Vagina (tissue), 2 donors: ENCODE data around the gene ZBTB40. TPM values are rescaled to one million over a fixed set of nuclear protein-coding genes. Genes with fewer than 3 reads are reported as not detected.
A peak's percentile ranks its signal among the peaks of the same experiment; 100 is the strongest.

ENCODE experiments used
- DNase-seq, 2 donors: peaks; one replicate each; pipeline ENCODE4 v3.0.0-alpha.2; 2017; ENCODE audit errors: extremely low spot score in 2 of 2
- H3K27ac ChIP-seq: fragments of 200-600 bp; sonication (generic); one replicate; pipeline ENCODE4 v1.5.1; 2019
- H3K27me3 ChIP-seq: fragments of 200-600 bp; sonication (generic); one replicate; pipeline ENCODE4 v1.5.1; 2019
- H3K36me3 ChIP-seq, 2 donors: fragments of 200-600 bp; sonication (generic); one replicate each; pipeline ENCODE4 v1.5.1; 2017 to 2019
- H3K4me1 ChIP-seq: fragments of 200-600 bp; sonication (generic); one replicate; pipeline ENCODE4 v1.5.1; 2019
- H3K4me3 ChIP-seq, 2 donors: fragments of 200-600 bp; sonication (generic); 1 replicate in 1 of 2; 2 replicates in 1 of 2; pipeline ENCODE4 v1.5.1; 2016 to 2019
- H3K9me3 ChIP-seq: fragments of 200-600 bp; sonication (generic); one replicate; pipeline ENCODE4 v1.5.1; 2019
- POLR2A ChIP-seq, 2 donors: fragments of 450-650 bp; IDR thresholded peaks; one replicate each; pipeline ENCODE4 v1.6.1; 2017; ENCODE audit warnings: antibody characterized with exemption in 2 of 2, mild to moderate bottlenecking in 2 of 2, moderate library complexity in 2 of 2
- POLR2AphosphoS5 ChIP-seq, 2 donors: sonication (generic); formaldehyde crosslinking; IDR thresholded peaks; one replicate each; pipeline ENCODE4 v1.9.0; 2017; ENCODE audit warnings: antibody characterized with exemption in 2 of 2, mild to moderate bottlenecking in 2 of 2, low read depth in 1 of 2; ENCODE audit not compliant: insufficient read depth in 1 of 2
- intact Hi-C: fragments of 100-400 bp; cut with DNase I; formaldehyde crosslinking; loops from one replicate; pipeline ENCODE4 v1.15.1; 2023
- total RNA-seq: library from RNA; depleted of rRNA; stranded (reverse); fragments of >200 nt; gene quantifications from one replicate; pipeline ENCODE4 v1.2.3, GENCODE V29; 2016
- TF ChIP-seq, protein P1 (sequence below), 3 experiments: fragments of 450-650 bp in 2 of 3; fragments of 200-600 bp in 1 of 3; sonication (generic) in 1 of 3; IDR thresholded peaks; one replicate each; pipeline ENCODE4 v1.5.1; 2017 to 2019; ENCODE audit warnings: antibody characterized with exemption in 3 of 3, mild to moderate bottlenecking in 2 of 3, moderate library complexity in 2 of 3

ZBTB40 gene
- total RNA-seq, 1 donor from 2014 or later = 14.7 TPM

DNA sequence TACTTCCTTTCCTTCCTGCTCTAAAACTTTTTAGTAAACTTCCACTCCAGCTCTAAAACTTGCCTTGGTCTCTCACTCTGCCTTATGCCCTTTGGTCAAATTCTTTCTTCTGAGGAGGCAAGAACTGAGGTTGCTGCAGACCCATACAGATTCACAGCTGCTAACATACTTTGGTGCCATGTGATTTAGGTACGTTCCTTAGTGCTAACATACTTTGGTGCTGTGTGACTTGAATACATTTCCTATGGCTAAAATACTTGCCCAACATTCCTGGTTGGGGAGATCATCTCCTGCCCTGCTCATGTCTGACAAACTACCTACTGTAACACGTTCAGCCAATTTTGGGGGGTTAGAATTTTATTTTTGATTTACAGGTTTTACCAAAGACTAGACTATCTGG lies 6.8 kb upstream of the ZBTB40 start:
- Histone ChIP-seq H3K4me1 (no peaks in the 10 kb centered on the region), H3K9me3 (no peaks in the 10 kb centered on the region), H3K4me3 (no peak overlapping the region), H3K36me3 (no peaks in the 10 kb centered on the region), H3K27me3 (no peaks in the 10 kb centered on the region), H3K27ac (no peak overlapping the region)
- intact Hi-C loops = no loop called here
- no peak for DNase-seq
- no peak for TF ChIP-seq POLR2AphosphoS5 (IDR thresholded peaks at IDR 0.05; ENCODE audit: insufficient read depth in 1 of 2, low read depth in 1 of 2)
- TF ChIP-seq, protein P1, sequence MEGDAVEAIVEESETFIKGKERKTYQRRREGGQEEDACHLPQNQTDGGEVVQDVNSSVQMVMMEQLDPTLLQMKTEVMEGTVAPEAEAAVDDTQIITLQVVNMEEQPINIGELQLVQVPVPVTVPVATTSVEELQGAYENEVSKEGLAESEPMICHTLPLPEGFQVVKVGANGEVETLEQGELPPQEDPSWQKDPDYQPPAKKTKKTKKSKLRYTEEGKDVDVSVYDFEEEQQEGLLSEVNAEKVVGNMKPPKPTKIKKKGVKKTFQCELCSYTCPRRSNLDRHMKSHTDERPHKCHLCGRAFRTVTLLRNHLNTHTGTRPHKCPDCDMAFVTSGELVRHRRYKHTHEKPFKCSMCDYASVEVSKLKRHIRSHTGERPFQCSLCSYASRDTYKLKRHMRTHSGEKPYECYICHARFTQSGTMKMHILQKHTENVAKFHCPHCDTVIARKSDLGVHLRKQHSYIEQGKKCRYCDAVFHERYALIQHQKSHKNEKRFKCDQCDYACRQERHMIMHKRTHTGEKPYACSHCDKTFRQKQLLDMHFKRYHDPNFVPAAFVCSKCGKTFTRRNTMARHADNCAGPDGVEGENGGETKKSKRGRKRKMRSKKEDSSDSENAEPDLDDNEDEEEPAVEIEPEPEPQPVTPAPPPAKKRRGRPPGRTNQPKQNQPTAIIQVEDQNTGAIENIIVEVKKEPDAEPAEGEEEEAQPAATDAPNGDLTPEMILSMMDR (IDR thresholded peaks at IDR 0.05) = no peak
- no peak for TF ChIP-seq POLR2A (IDR thresholded peaks at IDR 0.05)

DNA sequence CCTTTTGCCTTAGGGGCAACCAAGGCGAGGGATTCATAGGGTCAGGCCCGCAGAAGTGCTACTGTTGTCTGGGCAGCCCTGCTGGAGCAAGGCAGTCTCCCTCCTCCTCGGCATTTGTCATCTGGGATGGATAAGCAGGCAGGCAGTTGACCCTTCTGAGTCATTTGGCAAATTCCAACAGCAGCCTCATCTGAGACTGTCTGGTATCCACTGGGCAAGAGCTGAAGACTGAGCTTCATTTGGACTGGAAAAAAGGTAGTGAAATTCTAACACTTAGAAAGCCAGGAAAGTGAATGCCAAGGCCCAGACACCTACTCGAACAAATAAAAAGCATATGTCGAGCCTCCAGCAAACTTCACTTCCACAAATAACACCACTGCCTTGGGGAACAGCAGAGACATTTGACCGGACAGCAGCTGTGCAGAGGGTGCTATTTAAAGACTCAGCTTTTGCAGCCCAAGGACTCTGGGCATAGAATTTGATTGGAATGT lies 4.0 kb upstream of the ZBTB40 start:
- intact Hi-C loops = no loop called here
- H3K27me3 ChIP-seq = no peaks in the 10 kb centered on the region
- peaks cover 2% of the 10 kb centered on the region for H3K4me1 ChIP-seq
- no peak overlapping the region for H3K27ac ChIP-seq
- no peaks in the 10 kb centered on the region for H3K36me3 ChIP-seq
- H3K9me3 ChIP-seq = no peaks in the 10 kb centered on the region
- TF ChIP-seq, protein P1 (IDR thresholded peaks at IDR 0.05) = no peak
- no peak for TF ChIP-seq POLR2A (IDR thresholded peaks at IDR 0.05)
- TF ChIP-seq POLR2AphosphoS5 (IDR thresholded peaks at IDR 0.05; ENCODE audit: insufficient read depth in 1 of 2, low read depth in 1 of 2) = no peak
- DNase-seq = no peak
- H3K4me3 ChIP-seq = no peak overlapping the region

DNA sequence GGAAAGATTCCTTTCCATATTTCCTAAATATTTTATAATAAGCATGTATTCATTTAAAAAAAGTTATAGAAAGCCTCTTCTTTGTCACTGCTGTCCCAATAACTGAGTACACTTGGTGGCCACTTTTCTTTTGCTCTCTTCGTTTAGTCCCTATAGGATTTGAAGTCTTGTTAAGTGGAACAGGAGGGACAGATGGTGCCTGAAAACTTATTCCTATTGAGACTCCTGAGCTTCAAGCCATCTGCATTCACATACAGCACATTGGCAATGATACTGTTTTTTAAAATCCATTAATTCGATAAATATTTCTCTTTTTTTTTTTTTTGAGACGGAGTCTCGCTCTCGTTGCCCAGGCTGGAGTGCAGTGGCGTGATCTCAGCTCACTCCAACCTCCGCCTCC lies 2.0 kb upstream of the ZBTB40 start:
- Histone ChIP-seq H3K36me3 (no peaks in the 10 kb centered on the region), H3K4me3 (no peak overlapping the region), H3K4me1 (peaks cover 22% of the 10 kb centered on the region), H3K9me3 (no peaks in the 10 kb centered on the region), H3K27ac (no peak overlapping the region), H3K27me3 (no peaks in the 10 kb centered on the region)
- no peak for DNase-seq
- intact Hi-C loops = no loop called here
- TF ChIP-seq POLR2AphosphoS5 (IDR thresholded peaks at IDR 0.05; ENCODE audit: insufficient read depth in 1 of 2, low read depth in 1 of 2) = no peak
- TF ChIP-seq POLR2A (IDR thresholded peaks at IDR 0.05) = no peak
- TF ChIP-seq, protein P1 (IDR thresholded peaks at IDR 0.05) = no peak

DNA sequence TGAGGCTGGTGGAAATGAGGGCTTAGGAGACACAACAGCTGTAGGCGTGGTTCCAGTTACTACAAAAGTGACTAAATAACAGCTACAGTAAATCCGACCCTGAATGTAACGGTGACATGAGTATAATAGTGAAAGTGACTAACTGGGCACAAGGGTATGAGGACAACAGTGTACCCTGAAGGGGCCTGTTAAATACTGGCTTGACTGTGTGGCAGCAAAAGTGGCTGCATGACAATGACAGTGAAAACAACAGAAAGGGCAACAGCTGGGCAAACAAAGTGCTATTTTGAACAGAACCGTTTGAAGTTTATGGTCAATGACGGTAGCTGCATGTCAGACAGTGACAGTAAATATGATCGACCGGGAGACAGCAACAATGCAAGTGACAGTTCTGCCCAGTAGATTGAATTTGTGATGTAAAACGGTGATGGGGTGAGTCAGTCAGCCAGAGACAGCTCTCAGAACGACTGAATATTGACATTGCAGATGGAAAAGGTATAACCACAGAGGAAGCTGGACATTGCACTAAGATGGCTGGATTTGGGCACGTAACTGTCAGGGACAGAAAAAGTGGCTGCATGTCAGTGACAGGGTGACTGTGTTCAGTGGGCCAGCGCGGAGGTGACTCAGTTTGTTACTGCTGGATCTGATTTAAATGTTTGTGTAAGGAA lies 1.2 kb upstream of the ZBTB40 start:
- H3K4me1 ChIP-seq = peaks cover 22% of the 10 kb centered on the region
- DNase-seq = no peak
- intact Hi-C loops = no loop called here
- no peaks in the 10 kb centered on the region for H3K9me3 ChIP-seq
- H3K27me3 ChIP-seq = no peaks in the 10 kb centered on the region
- H3K4me3 ChIP-seq = no peak overlapping the region
- H3K27ac ChIP-seq = no peak overlapping the region
- TF ChIP-seq POLR2A (IDR thresholded peaks at IDR 0.05) = no peak
- no peak for TF ChIP-seq POLR2AphosphoS5 (IDR thresholded peaks at IDR 0.05; ENCODE audit: insufficient read depth in 1 of 2, low read depth in 1 of 2)
- TF ChIP-seq, protein P1 (IDR thresholded peaks at IDR 0.05) = no peak
- H3K36me3 ChIP-seq = no peaks in the 10 kb centered on the region

DNA sequence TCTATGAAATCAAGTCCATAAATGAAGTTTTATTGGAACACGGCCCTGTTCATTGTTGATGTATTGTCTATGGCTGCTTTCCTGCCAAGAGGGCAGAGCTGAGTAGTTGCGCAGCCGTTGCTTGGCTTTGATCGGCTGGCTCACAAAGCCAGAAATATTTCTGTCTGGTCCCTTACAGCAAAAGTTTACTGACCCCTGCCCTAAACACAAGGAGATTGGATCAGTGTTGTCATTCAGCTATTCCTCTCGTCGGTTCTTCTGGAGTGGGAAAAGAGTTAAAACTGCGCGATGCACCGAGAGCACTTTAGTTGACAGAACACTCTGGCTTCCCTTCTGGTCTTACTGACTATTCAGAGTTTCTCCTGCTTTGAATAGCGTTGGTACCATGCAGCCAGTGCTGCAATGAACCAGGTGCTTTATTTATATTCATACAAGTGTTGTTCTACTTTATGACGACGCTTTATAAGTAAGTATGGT lies 868 bp downstream of the ZBTB40 start:
- Histone ChIP-seq H3K27ac (peak overlapping the region; percentile 94), H3K36me3 (no peaks in the 10 kb centered on the region), H3K9me3 (no peaks in the 10 kb centered on the region), H3K27me3 (no peaks in the 10 kb centered on the region), H3K4me3 (peak overlapping the region; percentile 93 to 99), H3K4me1 (peaks cover 25% of the 10 kb centered on the region)
- no peak for DNase-seq
- intact Hi-C loops = no loop called here
- TF ChIP-seq, protein P1 (IDR thresholded peaks at IDR 0.05) = no peak
- TF ChIP-seq POLR2AphosphoS5 (IDR thresholded peaks at IDR 0.05; ENCODE audit: insufficient read depth in 1 of 2, low read depth in 1 of 2) (peak in 1 of 2 donors; percentile 27), POLR2A (IDR thresholded peaks at IDR 0.05) (no peak)
